HEK293 (cell line): ENCODE measurements around the gene RAB1A.

Source experiments
- TF ChIP-seq, protein P1 (sequence below): fragments of 450-650 bp; formaldehyde crosslinking; IDR thresholded peaks from 2 replicates; pipeline ENCODE4 v1.5.1; 2016; ENCODE audit warnings: missing biosample characterization, missing genetic modification characterization
- TF ChIP-seq, protein P2 (sequence below): fragments of 450-650 bp; formaldehyde crosslinking; IDR thresholded peaks from 2 replicates; pipeline ENCODE4 v1.5.1; 2016; ENCODE audit warnings: missing biosample characterization, missing genetic modification characterization
- TF ChIP-seq, protein P3 (sequence below): fragments of 450-650 bp; formaldehyde crosslinking; IDR thresholded peaks from 2 replicates; pipeline ENCODE4 v1.5.1; 2016; ENCODE audit warnings: missing biosample characterization, missing genetic modification characterization
- TF ChIP-seq, protein P4 (sequence below): fragments of 450-650 bp; formaldehyde crosslinking; IDR thresholded peaks from 2 replicates; pipeline ENCODE4 v1.5.1; 2016; ENCODE audit warnings: missing biosample characterization, missing genetic modification characterization

DNA sequence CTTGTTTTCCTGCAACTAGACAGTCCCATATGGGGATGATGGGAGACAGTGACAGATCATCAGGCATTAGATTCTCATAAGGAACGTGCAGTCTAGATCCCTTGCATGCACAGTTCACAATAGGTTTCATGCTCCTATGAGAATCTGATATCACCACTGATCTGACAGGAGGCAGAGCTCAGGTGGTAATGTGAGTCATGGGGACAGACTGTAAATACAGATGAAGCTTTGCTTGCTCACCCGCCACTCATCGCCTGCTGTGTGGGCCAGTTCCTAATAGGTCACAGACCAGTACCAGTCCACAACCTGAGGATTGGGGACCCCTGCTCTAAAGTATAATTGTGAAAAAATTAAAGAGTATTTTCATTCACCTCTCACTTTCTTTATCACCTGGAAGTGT, 23.6 kb upstream of the RAB1A start:
- TF ChIP-seq, protein P1, sequence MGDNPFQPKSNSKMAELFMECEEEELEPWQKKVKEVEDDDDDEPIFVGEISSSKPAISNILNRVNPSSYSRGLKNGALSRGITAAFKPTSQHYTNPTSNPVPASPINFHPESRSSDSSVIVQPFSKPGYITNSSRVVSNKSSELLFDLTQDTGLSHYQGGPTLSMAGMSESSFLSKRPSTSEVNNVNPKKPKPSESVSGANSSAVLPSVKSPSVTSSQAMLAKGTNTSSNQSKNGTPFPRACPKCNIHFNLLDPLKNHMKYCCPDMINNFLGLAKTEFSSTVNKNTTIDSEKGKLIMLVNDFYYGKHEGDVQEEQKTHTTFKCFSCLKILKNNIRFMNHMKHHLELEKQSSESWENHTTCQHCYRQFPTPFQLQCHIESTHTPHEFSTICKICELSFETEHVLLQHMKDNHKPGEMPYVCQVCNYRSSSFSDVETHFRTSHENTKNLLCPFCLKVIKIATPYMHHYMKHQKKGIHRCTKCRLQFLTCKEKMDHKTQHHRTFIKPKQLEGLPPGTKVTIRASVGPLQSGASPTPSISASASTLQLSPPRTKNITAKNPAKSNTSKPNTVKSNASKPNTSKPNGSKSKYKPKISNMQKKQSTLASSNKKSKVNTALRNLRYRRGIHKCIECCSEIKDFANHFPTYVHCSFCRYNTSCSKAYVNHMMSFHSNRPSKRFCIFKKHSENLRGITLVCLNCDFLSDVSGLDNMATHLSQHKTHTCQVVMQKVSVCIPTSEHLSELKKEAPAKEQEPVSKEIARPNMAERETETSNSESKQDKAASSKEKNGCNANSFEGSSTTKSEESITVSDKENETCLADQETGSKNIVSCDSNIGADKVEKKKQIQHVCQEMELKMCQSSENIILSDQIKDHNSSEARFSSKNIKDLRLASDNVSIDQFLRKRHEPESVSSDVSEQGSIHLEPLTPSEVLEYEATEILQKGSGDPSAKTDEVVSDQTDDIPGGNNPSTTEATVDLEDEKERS (tag by site-specific recombination): no peak
- TF ChIP-seq, protein P2, sequence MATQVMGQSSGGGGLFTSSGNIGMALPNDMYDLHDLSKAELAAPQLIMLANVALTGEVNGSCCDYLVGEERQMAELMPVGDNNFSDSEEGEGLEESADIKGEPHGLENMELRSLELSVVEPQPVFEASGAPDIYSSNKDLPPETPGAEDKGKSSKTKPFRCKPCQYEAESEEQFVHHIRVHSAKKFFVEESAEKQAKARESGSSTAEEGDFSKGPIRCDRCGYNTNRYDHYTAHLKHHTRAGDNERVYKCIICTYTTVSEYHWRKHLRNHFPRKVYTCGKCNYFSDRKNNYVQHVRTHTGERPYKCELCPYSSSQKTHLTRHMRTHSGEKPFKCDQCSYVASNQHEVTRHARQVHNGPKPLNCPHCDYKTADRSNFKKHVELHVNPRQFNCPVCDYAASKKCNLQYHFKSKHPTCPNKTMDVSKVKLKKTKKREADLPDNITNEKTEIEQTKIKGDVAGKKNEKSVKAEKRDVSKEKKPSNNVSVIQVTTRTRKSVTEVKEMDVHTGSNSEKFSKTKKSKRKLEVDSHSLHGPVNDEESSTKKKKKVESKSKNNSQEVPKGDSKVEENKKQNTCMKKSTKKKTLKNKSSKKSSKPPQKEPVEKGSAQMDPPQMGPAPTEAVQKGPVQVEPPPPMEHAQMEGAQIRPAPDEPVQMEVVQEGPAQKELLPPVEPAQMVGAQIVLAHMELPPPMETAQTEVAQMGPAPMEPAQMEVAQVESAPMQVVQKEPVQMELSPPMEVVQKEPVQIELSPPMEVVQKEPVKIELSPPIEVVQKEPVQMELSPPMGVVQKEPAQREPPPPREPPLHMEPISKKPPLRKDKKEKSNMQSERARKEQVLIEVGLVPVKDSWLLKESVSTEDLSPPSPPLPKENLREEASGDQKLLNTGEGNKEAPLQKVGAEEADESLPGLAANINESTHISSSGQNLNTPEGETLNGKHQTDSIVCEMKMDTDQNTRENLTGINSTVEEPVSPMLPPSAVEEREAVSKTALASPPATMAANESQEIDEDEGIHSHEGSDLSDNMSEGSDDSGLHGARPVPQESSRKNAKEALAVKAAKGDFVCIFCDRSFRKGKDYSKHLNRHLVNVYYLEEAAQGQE (tag by site-specific recombination): no peak
- TF ChIP-seq, protein P3, sequence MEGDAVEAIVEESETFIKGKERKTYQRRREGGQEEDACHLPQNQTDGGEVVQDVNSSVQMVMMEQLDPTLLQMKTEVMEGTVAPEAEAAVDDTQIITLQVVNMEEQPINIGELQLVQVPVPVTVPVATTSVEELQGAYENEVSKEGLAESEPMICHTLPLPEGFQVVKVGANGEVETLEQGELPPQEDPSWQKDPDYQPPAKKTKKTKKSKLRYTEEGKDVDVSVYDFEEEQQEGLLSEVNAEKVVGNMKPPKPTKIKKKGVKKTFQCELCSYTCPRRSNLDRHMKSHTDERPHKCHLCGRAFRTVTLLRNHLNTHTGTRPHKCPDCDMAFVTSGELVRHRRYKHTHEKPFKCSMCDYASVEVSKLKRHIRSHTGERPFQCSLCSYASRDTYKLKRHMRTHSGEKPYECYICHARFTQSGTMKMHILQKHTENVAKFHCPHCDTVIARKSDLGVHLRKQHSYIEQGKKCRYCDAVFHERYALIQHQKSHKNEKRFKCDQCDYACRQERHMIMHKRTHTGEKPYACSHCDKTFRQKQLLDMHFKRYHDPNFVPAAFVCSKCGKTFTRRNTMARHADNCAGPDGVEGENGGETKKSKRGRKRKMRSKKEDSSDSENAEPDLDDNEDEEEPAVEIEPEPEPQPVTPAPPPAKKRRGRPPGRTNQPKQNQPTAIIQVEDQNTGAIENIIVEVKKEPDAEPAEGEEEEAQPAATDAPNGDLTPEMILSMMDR (tag by site-specific recombination): no peak
- TF ChIP-seq, protein P4, sequence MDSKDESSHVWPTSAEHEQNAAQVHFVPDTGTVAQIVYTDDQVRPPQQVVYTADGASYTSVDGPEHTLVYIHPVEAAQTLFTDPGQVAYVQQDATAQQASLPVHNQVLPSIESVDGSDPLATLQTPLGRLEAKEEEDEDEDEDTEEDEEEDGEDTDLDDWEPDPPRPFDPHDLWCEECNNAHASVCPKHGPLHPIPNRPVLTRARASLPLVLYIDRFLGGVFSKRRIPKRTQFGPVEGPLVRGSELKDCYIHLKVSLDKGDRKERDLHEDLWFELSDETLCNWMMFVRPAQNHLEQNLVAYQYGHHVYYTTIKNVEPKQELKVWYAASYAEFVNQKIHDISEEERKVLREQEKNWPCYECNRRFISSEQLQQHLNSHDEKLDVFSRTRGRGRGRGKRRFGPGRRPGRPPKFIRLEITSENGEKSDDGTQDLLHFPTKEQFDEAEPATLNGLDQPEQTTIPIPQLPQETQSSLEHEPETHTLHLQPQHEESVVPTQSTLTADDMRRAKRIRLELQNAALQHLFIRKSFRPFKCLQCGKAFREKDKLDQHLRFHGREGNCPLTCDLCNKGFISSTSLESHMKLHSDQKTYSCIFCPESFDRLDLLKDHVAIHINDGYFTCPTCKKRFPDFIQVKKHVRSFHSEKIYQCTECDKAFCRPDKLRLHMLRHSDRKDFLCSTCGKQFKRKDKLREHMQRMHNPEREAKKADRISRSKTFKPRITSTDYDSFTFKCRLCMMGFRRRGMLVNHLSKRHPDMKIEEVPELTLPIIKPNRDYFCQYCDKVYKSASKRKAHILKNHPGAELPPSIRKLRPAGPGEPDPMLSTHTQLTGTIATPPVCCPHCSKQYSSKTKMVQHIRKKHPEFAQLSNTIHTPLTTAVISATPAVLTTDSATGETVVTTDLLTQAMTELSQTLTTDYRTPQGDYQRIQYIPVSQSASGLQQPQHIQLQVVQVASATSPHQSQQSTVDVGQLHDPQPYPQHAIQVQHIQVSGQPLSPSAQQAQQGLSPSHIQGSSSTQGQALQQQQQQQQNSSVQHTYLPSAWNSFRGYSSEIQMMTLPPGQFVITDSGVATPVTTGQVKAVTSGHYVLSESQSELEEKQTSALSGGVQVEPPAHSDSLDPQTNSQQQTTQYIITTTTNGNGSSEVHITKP (tag by site-specific recombination): no peak
